HG02938 (cell line): ENCODE measurements around the gene MAP3K20.
"Not testable (repeated sequence)": the region's sequence is repeated elsewhere in the genome, so short reads cannot be mapped to it uniquely, and the experiment has no call there.

Experiments used
- ATAC-seq: cut with Tn5 transposase; IDR thresholded peaks from one replicate; pipeline ENCODE4 v1.9.1; 2021; ENCODE audit warnings: mild to moderate bottlenecking, moderate library complexity; ENCODE audit not compliant: unreplicated experiment

MAP3K20 gene

DNA sequence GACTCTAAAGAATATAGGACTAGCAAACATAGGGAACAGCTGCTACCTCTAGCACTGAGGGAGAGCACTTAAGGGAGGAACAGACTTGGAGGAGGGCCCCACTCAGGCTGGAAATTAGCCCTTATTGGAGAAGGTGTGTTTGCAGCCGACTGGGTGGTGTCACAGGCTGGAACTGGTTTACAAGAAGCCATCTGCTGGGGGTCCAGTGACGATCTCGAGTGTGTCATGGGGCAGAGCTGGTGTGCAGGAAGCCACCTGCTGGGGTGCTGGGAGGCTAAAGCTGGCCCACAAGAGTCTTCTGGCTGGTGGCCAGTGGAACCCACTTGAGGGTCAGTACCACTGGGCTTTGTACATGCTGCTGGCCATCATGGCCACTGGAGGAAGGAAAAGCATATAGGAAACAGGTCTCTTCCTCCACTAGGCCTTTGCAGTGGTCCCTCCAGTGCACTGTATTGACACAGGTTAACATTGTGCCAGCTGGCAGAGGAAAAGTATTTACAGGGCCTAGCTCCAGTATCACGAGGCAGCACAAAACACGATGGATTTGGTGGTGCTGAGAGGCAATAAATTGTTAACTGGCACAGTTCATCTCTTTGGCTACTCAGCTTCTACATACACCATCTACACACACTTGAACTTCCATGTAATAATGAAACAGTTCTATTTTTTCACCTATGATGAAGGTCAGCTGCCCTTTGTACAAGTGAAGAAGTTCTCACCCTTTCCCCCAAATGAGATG is 43.6 kb downstream of the MAP3K20 start:
- no peak for ATAC-seq

DNA sequence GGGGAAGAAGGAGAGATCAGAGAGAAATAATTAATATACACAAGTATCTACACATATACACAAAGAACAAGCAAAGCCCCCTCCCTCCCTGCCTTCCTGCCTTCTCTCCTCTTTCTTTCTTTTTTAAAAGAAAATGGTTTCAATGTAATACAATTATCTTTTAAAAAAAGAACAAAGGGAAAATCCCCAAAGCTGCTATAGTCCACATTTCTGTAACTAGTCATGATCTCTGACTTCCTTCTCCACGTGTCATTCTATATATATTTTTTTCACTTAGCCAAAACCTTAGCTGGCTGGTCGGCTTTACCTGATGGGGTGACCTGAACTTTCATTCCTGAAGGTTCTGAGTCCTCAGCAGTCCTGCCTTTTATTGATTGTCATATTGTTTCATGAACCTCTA is 44.3 kb downstream of the MAP3K20 start:
- no peak for ATAC-seq

DNA sequence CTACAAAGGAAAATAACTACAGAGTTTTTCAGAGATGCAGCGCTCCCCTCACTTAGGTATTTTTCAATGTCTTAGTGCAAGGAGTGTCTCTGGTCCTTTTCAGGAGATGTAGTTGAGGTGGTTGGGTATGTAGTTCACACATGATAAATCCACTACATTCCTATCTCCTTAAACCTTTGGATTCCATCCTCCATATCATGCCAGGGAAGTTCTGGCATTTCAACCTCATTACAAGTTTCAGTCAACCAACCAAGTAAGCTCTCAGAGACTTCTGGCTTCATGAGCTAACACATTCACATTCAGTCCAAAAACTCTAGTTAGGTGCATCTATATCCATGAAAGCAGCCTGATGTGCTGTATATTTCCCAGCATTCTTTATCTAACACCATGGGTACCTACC is 47.3 kb downstream of the MAP3K20 start:
- no peak for ATAC-seq

DNA sequence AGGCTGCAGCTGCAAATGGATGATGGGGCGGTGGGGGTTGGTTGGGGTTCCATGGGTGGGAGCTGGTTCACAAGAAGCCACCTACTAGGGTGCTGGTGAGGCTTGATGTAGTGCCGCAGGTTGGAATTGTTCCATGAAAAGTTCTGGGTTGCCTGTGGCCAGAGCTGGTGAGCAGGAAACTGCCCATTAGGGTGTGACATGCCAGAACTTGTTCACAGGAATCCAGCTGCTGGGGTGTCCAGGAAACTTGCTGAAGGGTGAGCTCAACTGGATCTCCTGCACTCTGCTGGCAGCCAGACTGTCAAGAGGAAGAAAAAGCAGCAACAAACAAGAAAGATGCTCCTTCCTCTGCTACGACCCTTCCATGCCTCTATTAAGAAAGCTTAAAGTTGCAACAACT is 48.8 kb downstream of the MAP3K20 start:
- no peak for ATAC-seq

DNA sequence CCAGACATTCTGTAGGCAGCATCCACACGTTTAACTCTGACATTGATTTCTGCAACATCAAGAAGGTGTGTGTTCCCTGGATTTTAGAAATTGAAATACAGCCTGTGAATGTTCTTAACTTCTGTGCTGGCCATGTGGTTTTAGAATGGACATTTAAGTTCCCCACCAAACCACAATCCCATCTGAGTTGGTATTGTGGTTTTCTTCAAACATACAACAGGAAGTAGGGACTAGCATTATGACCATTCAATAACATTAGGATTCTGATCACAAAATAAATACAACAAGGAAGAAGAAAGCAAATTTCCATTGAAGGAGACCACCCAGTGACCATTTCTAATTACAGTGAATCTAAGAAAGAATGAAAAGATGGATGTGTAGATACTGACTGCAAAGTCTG is 51.2 kb downstream of the MAP3K20 start:
- ATAC-seq: no peak

DNA sequence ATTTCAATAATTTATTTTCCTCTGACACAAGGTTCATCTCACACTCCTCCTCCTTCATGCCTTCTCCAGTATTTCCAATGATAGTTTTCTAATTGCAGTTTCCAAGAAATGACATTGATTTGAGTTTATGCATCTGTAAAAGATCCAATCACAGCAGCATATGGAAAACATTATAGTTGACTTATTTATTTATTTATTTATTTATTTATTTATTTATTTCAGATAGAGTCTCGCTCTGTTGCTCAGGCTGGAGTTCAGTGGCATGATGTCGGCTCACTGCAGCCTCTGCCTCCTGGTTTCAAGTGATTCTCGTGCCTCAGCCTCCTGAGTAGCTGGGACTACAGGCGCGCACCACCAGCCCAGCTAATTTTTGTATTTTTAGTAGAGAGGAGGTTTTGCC is 52.5 kb downstream of the MAP3K20 start:
- not testable (repeated sequence) for ATAC-seq

DNA sequence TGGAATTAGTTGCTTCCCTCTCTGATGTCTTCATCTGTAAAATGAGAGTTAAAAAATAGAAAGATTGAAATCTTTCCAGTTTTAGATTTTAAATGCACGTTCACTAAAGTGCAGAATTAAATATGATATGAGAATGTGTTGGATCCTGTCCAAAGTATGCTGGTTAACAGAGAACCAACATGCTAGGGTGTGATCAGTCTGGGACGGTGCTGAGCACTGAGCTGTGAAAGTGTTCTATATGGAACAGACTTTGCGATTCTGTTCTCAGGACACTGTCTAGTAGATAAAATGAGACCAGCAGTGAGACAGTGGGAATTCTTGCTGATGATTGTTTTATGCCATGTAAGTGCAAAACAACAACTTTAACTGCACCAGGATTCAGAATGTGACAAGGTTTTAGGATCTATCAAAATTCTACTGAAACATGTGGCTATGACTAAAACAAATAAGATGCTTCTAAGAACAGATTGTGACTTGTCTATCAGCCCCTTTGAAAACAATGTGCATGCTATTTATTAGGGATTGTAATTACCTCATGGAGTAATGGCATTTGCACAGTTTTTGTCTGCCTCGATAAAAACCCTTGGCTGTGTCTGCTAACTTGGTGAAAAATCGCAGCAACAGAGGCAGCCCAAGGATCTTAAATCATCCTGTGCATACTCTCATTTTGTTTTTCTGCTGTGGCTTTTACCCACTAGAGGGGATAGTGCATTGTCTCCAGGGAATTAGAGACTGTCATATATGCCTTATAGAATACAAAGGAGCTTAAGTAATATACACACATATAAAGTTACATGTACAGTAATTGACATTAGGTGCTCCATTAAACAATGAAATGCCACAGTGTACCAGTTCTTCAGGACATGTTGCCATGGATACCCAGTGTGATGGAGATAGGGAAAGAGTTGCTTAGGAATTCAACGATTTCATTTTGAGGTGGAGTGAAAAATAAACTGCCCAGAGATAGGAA is 55.1 kb downstream of the MAP3K20 start:
- no peak for ATAC-seq

DNA sequence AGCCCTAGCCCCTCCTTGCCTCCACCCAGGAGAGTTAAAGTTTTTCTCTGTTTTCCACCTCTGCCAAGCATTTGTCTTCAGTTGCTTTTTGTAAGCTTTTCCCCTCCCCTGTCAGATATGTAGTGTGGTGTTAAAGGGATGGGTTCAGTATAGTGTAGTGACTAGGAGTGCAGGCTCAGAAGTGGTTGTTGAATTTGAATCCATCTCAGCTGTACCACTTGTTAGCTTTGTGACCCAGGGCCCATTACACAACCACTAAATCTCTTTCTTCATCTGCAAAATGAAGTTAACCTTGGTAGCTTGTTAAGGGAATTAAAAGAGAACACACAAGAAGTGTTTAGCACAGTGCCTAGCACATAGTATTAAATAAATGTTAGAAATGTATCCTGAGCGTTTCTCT is 56.9 kb downstream of the MAP3K20 start:
- ATAC-seq: no peak

DNA sequence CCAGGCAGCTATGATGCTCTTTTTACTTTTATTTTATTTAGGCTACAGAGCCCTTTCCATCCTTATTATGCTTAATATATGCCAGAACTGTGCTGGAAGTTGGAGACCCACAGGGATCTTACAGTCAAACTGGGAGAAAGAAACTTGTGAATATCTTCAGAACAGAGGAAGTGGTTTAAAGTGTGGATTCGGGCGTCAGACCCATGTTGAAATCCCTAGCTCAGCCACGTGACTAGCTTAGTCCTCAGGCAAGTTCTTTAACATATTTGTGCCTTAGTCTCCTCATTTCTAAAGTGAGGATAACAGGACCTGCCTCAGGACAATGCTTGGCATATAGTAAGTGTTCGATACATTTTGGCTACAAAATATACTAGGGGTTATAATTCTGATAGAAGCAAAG is 59.1 kb downstream of the MAP3K20 start:
- no peak for ATAC-seq

DNA sequence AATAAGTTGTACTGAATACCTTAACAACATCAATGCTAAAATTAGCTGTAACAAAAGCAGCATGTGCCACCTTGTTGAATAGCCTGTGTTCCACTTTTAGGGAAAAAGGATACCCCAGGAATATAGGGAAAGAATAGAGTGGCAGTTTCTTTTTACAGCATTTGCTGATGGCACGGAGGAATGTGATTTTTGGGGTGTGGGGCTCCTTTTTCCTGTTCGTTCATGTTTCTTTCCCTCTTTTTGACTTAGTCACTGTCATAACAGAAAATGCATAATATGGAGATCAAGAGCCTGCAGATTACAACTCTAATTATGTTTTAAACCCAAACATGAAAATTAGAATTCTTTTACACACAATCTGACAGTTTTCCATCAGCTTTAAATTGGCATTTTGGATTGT is 60.4 kb downstream of the MAP3K20 start:
- no peak for ATAC-seq

DNA sequence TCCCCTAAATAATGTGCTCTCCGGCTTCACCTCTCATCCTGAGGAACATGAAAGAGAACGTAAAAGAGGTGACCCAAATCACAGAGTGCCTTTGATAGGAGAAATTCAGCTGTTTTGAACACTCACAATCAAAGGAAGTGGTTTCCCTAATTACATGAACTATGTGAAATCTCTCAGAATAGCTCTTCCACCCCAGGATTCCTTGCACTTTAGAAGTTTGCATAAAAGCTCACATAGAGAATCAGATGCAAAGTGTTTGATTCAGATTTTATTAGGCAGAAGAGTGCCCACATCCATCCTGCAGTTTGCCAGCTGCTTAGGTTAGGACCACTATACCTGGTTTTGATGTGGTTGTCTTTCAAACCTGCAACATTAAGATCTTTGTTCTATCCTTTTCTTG is 61.0 kb downstream of the MAP3K20 start:
- no peak for ATAC-seq

DNA sequence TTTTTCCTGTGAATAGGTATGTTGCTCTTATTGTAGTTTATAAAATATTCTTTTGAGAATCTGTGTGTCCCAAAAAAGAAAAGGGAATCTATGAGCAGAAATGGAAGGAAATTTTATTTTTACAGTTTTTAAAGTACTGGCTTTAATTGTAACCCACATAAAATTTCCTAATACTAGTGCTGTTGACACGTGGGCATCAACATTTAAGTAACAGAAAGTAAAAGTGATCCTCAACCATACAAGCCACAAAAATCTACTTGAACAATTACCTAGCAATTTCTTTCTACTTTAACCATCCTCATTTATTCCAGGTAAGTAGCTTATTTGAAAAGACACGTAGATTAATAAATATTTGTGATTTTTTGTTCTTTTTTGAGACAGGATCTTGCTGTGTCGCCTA is 62.0 kb downstream of the MAP3K20 start:
- no peak for ATAC-seq

DNA sequence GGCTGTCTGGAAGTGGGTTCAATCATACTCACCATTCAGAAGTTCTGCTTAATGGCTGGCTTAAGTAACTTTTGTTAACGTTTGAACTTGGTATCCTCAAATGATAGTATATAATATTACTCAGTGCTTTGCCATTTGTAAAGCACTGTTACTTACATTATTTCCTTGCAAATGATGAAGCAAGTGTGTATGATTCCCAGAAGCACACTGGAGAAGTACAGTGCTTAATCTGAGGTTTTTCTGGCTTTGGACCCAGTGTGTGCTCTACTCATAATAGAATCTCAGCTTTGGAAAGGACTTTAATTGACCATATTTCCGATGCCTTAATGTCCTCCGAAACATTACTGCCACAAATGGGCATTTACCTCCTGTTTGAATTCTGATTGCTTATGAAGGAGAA is 63.3 kb downstream of the MAP3K20 start:
- ATAC-seq: no peak

DNA sequence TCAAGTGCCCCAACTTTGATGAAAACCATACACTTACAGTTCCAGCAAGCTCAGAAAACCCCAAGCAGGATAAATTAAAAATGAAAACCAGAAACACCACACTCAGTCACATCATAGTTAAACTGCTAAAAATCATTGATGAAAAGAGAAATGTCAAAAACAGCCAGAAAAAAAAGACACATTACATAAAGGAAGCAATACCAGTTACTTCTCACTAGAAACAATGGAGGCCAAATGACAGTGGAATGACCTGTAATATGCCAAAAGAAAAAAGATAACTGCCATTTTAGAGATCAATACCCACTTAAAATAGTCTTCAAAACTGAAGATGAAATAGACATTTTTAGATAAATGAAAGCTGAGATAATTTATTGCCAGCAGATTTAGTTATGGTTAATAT is 66.0 kb downstream of the MAP3K20 start:
- ATAC-seq: no peak

DNA sequence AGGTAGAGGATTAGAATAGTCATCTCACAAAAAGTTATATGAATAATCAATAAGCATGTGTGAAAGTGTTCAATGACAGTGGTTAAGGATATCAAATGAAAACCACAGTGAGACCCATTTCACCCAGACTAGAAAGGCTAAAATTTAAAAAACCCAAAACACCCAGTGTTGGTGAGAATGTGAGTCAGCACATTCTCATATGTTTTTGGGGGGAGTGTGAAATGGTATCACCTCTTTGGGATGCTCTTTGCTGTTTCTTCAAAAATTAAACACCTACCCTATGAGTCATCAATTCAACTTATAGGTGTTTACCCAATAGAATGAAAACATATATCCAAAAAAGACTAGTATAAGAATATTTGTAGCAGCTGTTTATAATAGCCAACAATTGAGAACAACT is 69.8 kb downstream of the MAP3K20 start:
- no peak for ATAC-seq

DNA sequence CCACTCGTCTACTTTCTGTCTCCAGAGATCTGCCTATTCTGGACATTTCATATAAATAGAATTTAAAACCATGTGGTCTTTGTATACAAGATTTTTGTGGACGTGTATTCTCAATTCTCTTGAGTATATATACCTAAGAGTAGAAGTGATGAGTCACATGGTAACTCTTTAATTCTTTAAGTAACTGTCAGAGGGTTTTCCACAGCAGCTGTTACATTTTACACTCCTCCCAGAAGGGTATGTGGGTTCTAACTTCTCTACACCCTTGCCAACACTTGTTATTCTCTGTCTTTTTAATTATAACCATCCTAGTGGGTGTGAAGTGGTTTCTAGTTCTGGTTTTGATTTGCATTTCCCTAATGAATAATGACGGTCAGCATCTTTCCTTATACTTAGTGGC is 70.9 kb downstream of the MAP3K20 start:
- ATAC-seq: no peak

DNA sequence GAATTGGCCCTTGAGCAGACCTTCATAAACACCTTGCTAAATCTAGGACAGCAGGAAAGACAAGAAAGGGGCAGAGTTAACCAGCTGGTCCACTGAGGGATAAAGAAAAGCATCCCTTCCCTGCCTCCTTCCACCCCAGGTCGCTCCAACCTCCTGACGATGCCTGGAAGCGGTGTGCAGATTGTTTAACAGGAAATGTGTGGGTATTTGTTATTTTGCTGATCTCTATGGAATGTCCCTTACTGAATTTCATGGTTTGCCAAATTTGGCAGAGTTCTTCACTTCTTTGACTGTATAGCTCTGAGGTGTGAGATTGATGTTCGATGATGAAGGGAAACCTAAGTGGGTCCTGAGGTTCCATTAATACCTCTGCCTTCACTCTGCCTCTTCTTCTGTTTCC is 72.9 kb downstream of the MAP3K20 start:
- no peak for ATAC-seq

DNA sequence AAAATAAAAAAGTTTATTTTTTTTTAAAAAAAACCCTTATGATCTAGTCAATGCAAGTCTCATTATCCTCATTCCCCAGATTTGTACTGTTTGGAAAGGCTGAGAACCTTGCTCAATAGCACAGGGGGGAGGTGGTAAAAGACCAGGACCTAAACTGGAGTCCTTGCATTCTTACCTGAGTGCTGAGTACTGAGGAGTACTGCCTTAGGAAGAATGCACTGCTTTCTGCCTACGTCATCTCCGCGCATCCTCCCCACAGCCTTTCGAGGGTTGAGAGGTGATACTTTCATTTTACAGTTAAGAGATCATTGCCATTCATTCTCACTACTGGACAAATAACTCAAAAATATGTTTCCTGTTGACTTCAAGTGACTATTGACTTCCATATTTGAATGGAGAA is 73.8 kb downstream of the MAP3K20 start:
- ATAC-seq: peak; percentile 70

DNA sequence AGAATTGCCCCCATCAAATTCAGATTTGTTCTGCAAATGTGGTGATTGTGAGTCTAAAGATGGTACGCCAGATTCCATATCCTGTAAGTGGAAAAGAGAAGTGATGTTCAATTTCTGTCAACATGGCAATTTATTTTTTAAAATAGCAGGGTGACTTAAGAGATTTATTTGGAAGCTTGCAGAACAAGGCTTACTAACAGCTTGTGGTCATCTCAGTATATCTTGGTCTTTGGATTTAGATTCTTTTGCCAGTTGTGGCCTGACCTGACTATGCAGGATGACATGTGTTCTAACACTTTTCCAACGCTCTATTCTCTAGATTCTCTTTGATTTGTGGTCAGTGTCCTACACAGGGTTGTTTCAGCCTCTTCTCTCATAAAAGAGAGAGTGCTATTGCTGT is 74.4 kb downstream of the MAP3K20 start:
- ATAC-seq: no peak

DNA sequence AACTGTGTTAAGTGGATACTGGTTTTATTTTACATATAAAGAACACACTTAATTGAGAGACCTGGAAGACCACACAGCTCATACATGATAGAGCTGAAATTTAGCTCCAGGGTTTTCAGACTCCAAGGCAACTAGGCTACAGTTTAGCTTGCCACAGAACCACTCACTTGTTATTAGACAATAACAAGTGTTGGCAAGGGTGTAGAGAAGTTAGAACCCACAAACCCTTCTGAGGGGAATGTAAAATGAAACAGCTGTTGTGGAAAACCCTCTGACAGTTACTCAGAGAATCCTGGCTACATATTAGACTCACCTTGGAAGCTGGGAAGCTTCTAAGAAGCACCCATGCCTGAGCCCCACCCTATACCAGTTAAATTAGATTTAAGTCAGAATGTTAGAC is 75.3 kb downstream of the MAP3K20 start:
- ATAC-seq: no peak

DNA sequence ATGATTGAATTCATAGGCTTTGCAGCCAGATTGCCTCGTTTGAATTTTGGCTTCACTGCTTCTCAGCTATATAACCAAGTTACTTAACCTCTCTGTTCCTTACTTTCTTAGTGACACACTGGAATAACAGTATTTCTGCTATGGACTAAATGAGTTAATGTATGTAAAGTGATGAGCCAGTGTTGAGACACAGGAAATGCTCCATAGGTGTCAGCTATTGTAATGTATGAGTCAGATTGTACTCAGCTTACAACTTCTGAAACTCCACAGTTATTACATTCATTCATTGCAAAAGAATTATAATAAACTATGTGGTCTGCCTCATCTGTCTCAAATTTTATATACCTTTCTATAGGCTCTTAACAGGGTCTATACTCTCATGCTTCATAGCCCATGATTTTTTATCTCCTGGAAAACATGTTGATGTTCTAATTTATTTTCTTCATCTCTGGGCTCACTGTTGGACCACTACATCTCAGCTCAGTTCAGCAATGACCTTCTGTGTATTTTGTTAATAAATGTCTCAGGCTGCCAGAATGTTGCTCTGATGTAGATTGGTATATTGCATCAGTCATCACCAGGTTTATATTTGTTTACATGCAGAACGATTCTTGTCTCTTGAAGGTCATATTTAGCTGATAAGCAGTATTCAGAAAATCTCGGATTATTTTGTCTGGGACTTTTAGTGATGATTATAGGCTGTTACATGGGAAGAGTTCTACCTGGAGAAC is 76.2 kb downstream of the MAP3K20 start:
- ATAC-seq: peak; percentile 71
